GM23248 (cell line): ENCODE measurements around the gene KLHDC8A.

Experiments used
- EZH2 ChIP-seq: fragments of 200-600 bp; sonication (generic); IDR thresholded peaks from 2 replicates; pipeline ENCODE4 v1.6.1; 2018; ENCODE audit warnings: antibody characterized with exemption, mild to moderate bottlenecking; ENCODE audit not compliant: insufficient read depth, poor library complexity, severe bottlenecking
- EZH2phosphoT487 ChIP-seq: fragments of 200-600 bp; sonication (generic); IDR thresholded peaks from 2 replicates; pipeline ENCODE4 v1.6.1; 2018; ENCODE audit warnings: antibody characterized with exemption, moderate library complexity, mild to moderate bottlenecking, low read depth; ENCODE audit not compliant: insufficient read depth

DNA sequence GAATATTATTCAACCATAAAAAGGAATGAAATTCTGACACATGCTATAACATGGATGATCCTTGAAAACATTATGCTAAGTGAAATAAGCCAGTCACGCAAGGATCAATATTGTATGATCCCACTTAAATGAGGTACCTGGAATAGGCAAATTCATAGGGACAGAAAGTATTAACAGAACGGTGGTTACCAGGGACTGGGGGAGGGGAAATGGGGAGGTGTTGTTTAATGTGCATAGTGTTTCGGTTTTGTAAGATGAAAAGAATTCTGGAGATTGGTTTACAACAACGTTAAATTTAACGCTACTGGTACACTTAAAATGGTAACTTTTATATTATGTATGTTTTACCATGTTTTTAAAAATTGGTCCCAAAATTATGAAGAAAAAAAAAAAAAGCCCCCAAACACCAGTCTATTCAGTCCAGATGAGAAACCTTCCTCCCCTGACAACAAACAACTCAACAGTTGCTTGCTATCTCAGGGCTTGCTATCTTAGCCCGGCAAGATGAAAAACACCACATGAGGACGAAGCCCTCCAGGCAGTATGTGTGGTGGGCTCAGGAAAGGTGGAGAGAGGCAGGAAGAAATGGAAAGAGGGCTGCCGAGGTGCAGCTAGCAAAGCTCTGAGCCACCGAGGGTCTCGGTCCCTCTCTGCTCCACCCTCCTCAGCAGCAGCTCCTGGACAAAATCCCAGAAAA is 43.7 kb downstream of the KLHDC8A start:
- TF ChIP-seq EZH2 (no peak), EZH2phosphoT487 (no peak)
